Trophoblast cell (in vitro differentiated cells and primary cell): ENCODE data around the gene DNAJC28.

ENCODE experiments used
- DNase-seq, 2 donors: peaks; one replicate each; pipeline ENCODE4 v3.0.0-alpha.2; 2016
- H2AFZ ChIP-seq: 2 replicates; pipeline ENCODE4 v1.6.1; 2013; ENCODE audit warnings: low read length, moderate library complexity, mild to moderate bottlenecking; ENCODE audit not compliant: insufficient read depth, poor library complexity
- H2AK5ac ChIP-seq: 2 replicates; pipeline ENCODE4 v1.6.1; 2013; ENCODE audit warnings: mild to moderate bottlenecking, low read length
- H2BK120ac ChIP-seq: 2 replicates; pipeline ENCODE4 v1.6.1; 2013; ENCODE audit warnings: low read length, mild to moderate bottlenecking, moderate library complexity; ENCODE audit not compliant: insufficient read depth, poor library complexity
- H2BK12ac ChIP-seq: 2 replicates; pipeline ENCODE4 v1.6.1; 2013; ENCODE audit warnings: mild to moderate bottlenecking, low read length, moderate library complexity
- H2BK5ac ChIP-seq: 2 replicates; pipeline ENCODE4 v1.6.1; 2013; ENCODE audit warnings: low read length, low read depth, moderate library complexity, mild to moderate bottlenecking; ENCODE audit not compliant: poor library complexity
- H3K14ac ChIP-seq: 2 replicates; pipeline ENCODE4 v1.6.1; 2013; ENCODE audit warnings: mild to moderate bottlenecking, low read length
- H3K18ac ChIP-seq: 2 replicates; pipeline ENCODE4 v1.6.1; 2013; ENCODE audit warnings: mild to moderate bottlenecking, low read length
- H3K23ac ChIP-seq: 2 replicates; pipeline ENCODE4 v1.6.1; 2013; ENCODE audit warnings: low read length
- H3K27ac ChIP-seq: 2 replicates; pipeline ENCODE4 v1.5.1; 2013; ENCODE audit warnings: low read depth, mild to moderate bottlenecking, inconsistent platforms, low read length, moderate library complexity
- H3K27me3 ChIP-seq: 2 replicates; pipeline ENCODE4 v1.6.1; 2013; ENCODE audit warnings: inconsistent platforms, mild to moderate bottlenecking, low read length, moderate library complexity; ENCODE audit not compliant: insufficient read depth
- H3K36me3 ChIP-seq, 2 experiments: 1 replicate in 1 of 2; 2 replicates in 1 of 2; pipeline ENCODE4 v1.6.1; 2013; ENCODE audit warnings: low read length in 2 of 2, mild to moderate bottlenecking in 2 of 2, moderate library complexity in 1 of 2; ENCODE audit not compliant: insufficient read depth in 2 of 2, control insufficient read depth in 1 of 2
- H3K4ac ChIP-seq: 2 replicates; pipeline ENCODE4 v1.6.1; 2013; ENCODE audit warnings: low read depth, mild to moderate bottlenecking, low read length, moderate library complexity
- H3K4me1 ChIP-seq, 2 experiments: 1 replicate in 1 of 2; 2 replicates in 1 of 2; pipeline ENCODE4 v1.6.1; 2013; ENCODE audit warnings: low read length in 2 of 2, mild to moderate bottlenecking in 2 of 2, moderate library complexity in 1 of 2; ENCODE audit not compliant: insufficient read depth in 2 of 2, control insufficient read depth in 1 of 2
- H3K4me2 ChIP-seq: 2 replicates; pipeline ENCODE4 v1.6.1; 2013; ENCODE audit warnings: inconsistent platforms, mild to moderate bottlenecking, low read length, moderate library complexity
- H3K4me3 ChIP-seq: 2 replicates; pipeline ENCODE4 v1.5.1; 2013; ENCODE audit warnings: mild to moderate bottlenecking, low read depth, low read length, inconsistent platforms
- H3K79me1 ChIP-seq: one replicate; pipeline ENCODE4 v1.6.1; 2013; ENCODE audit warnings: low read length
- H3K79me2 ChIP-seq: 2 replicates; pipeline ENCODE4 v1.6.1; 2013; ENCODE audit warnings: low read length, mild to moderate bottlenecking; ENCODE audit not compliant: control insufficient read depth, insufficient read depth, poor library complexity
- H3K9ac ChIP-seq: 2 replicates; pipeline ENCODE4 v1.6.1; 2013; ENCODE audit warnings: mild to moderate bottlenecking, low read length
- H3K9me3 ChIP-seq: 2 replicates; pipeline ENCODE4 v1.6.1; 2013; ENCODE audit warnings: low read depth, mild to moderate bottlenecking, control low read depth, inconsistent platforms, low read length; ENCODE audit not compliant: insufficient read depth
- H4K12ac ChIP-seq: 2 replicates; pipeline ENCODE4 v1.6.1; 2013; ENCODE audit warnings: low read depth, mild to moderate bottlenecking, low read length, moderate library complexity
- H4K8ac ChIP-seq: 2 replicates; pipeline ENCODE4 v1.6.1; 2013; ENCODE audit warnings: low read depth, mild to moderate bottlenecking, low read length, moderate library complexity
- H4K91ac ChIP-seq: one replicate; pipeline ENCODE4 v1.6.1; 2013; ENCODE audit warnings: low read depth, mild to moderate bottlenecking, low read length, moderate library complexity
- whole genome bisulfite sequencing: extraction: QIAGEN DNeasy Blood & Tissue Kit; methylation state at CpG from one replicate; pipeline ENCODE4 v1.1.7; 2013; ENCODE audit warnings: missing lambda C conversion rate; ENCODE audit not compliant: insufficient read length, insufficient coverage; ENCODE audit errors: extremely low coverage; 5-methylcytosine and 5-hydroxymethylcytosine counted together

Gene DNAJC28

DNA sequence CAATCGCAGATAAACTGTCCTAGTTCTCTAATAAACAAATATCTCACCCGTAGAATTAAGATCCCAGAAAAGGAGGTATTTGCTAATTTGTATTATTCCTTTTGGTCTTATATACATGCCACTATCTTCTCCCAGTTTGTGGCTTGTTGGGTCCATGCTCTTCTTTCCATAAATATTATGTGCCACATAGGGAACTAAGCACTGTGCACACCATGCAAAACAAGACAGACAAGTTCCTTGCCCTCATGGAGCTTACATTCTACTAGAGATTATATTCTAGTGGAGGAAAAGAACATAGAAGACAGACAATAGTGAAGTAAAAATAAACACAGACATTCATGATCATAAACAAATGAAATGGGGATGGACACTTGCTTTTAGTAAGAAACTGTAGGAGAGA lies 45.7 kb upstream of the DNAJC28 start:
- no peak overlapping the region for H2BK120ac ChIP-seq
- no peak overlapping the region for H3K4me2 ChIP-seq
- H3K79me2 ChIP-seq = peaks cover 2% of the 10 kb centered on the region
- no peak overlapping the region for H2AK5ac ChIP-seq
- DNase-seq = no peak
- H3K9ac ChIP-seq = no peak overlapping the region
- H3K4me1 ChIP-seq = peaks cover 0 to 4% of the 10 kb centered on the region in 2 experiments
- no peak overlapping the region for H4K8ac ChIP-seq
- no peak overlapping the region for H4K91ac ChIP-seq
- H3K36me3 ChIP-seq = peaks cover 21 to 24% of the 10 kb centered on the region in 2 experiments
- no peak overlapping the region for H2AFZ ChIP-seq
- peaks cover 2% of the 10 kb centered on the region for H3K79me1 ChIP-seq
- H3K14ac ChIP-seq = no peak overlapping the region
- H4K12ac ChIP-seq = no peak overlapping the region
- H3K27me3 ChIP-seq = no peaks in the 10 kb centered on the region
- no peak overlapping the region for H3K23ac ChIP-seq
- H3K4ac ChIP-seq = no peak overlapping the region
- H3K18ac ChIP-seq = no peak overlapping the region
- no peaks in the 10 kb centered on the region for H3K9me3 ChIP-seq
- no peak overlapping the region for H2BK5ac ChIP-seq
- no peak overlapping the region for H2BK12ac ChIP-seq
- H3K27ac ChIP-seq = no peak overlapping the region
- WGBS = no CpG with 5 or more reads among the region's 2 CpGs
- H3K4me3 ChIP-seq = no peak overlapping the region

DNA sequence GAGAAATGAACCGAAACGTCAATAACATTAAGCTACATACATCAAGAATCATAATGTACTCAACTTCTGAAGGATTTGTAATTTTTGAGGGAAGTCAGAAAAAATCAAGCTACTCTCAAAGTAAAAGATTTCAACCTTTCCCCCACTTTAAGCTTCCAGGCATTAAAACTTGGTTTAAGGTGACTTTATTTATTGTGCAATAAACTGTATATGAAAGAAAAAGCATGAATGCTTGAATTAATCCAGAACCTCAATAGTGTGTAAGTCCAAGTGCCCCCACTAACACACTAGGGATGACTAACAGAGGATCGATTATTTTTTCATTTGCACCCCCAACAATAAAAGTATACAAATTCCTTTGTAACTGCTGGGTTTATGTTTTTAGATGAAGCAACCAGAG lies 39.5 kb upstream of the DNAJC28 start:
- H3K14ac ChIP-seq = no peak overlapping the region

DNA sequence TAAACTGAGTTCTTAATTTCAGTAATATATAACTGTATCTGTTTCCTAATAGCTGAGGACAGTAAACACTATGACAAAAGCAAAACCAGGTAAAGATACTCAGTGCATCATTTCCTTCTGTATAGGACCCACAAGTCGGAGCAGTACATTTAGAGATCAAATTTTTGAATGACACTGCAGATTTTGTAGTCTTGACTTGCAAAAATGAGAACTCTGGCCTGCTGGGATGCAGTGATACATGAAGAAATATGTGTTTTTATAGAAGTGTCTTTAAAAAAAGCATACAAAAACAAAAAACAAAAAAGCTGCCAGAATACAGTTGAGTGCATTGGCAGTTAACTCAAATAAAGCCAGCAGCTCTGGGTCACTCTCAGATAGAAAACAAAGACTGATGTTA lies 31.4 kb upstream of the DNAJC28 start:
- no peak overlapping the region for H3K14ac ChIP-seq
- H3K9me3 ChIP-seq = no peaks in the 10 kb centered on the region
- no peak overlapping the region for H2AFZ ChIP-seq
- H4K8ac ChIP-seq = no peak overlapping the region
- H2AK5ac ChIP-seq = no peak overlapping the region
- no peak for DNase-seq
- no peaks in the 10 kb centered on the region for H3K27me3 ChIP-seq
- no peaks in the 10 kb centered on the region for H3K4me1 ChIP-seq
- H3K27ac ChIP-seq = no peak overlapping the region
- no peak overlapping the region for H2BK5ac ChIP-seq
- no peak overlapping the region for H3K23ac ChIP-seq
- no peaks in the 10 kb centered on the region for H3K79me1 ChIP-seq
- no peak overlapping the region for H3K9ac ChIP-seq
- peaks cover 20 to 27% of the 10 kb centered on the region in 2 experiments for H3K36me3 ChIP-seq
- H4K12ac ChIP-seq = no peak overlapping the region
- H4K91ac ChIP-seq = no peak overlapping the region
- H3K79me2 ChIP-seq = no peaks in the 10 kb centered on the region
- H3K4me3 ChIP-seq = no peak overlapping the region
- H2BK120ac ChIP-seq = no peak overlapping the region
- H3K18ac ChIP-seq = no peak overlapping the region
- WGBS = no CpG with 5 or more reads among the region's 1 CpG
- no peak overlapping the region for H3K4me2 ChIP-seq
- H3K4ac ChIP-seq = no peak overlapping the region
- H2BK12ac ChIP-seq = no peak overlapping the region

More for the DNA sequence above, 39.5 kb upstream of the DNAJC28 start:
- no peak overlapping the region for H3K4me3 ChIP-seq
- H3K23ac ChIP-seq = no peak overlapping the region
- no peak overlapping the region for H2AK5ac ChIP-seq
- no peak overlapping the region for H2AFZ ChIP-seq
- no peak overlapping the region for H3K18ac ChIP-seq
- H3K4ac ChIP-seq = no peak overlapping the region
- H2BK5ac ChIP-seq = no peak overlapping the region
- no peaks in the 10 kb centered on the region for H3K79me1 ChIP-seq
- no peak overlapping the region for H2BK120ac ChIP-seq
- no peak overlapping the region for H4K12ac ChIP-seq
- H3K36me3 ChIP-seq = peaks cover 37 to 41% of the 10 kb centered on the region in 2 experiments
- H4K91ac ChIP-seq = no peak overlapping the region
- no peaks in the 10 kb centered on the region for H3K79me2 ChIP-seq
- H3K9me3 ChIP-seq = no peaks in the 10 kb centered on the region
- no peak overlapping the region for H4K8ac ChIP-seq
- H3K4me2 ChIP-seq = no peak overlapping the region
- H3K27me3 ChIP-seq = no peaks in the 10 kb centered on the region
- DNase-seq = no peak
- H3K4me1 ChIP-seq = no peaks in the 10 kb centered on the region
- no CpG with 5 or more reads among the region's 3 CpGs for WGBS
- no peak overlapping the region for H3K9ac ChIP-seq
- no peak overlapping the region for H2BK12ac ChIP-seq
- H3K27ac ChIP-seq = no peak overlapping the region

DNA sequence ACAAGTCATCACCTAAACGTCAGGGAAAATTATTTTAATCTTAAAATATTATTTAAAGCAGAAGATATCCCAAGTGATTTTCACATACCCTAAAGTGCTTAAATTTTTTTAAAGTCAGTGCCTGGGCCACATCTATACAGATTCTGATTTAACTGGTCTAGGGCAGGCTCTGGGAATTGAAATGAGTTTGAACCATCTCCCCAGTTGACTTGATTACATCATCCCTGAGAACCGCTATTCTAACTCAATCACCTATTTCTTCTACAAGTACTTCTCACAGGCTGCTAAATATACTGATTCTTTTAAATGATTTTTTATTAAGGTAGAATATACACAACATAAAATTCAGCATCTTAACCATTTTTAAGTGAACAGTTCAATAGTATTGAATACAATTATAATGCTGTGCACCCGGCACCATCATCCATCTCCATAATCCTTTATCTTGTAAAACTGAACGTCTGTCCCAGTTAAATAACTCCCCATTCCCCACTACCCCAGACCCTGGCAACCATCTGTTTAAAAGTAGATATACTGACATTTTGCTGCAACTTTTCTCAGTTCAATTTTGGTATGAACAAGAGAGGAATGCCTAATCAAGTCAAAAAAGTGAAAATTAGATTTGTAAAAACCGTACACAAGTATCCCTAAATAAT lies 30.9 kb upstream of the DNAJC28 start:
- Histone ChIP-seq H3K18ac (no peak overlapping the region), H2AK5ac (no peak overlapping the region), H3K4me1 (no peaks in the 10 kb centered on the region), H3K27ac (no peak overlapping the region), H2BK120ac (no peak overlapping the region), H2BK5ac (no peak overlapping the region), H3K9ac (no peak overlapping the region), H4K8ac (no peak overlapping the region), H3K14ac (no peak overlapping the region), H3K9me3 (no peaks in the 10 kb centered on the region), H3K4me2 (no peak overlapping the region), H4K12ac (no peak overlapping the region), H3K4ac (no peak overlapping the region), H2BK12ac (no peak overlapping the region), H3K27me3 (no peaks in the 10 kb centered on the region), H2AFZ (no peak overlapping the region), H3K79me2 (no peaks in the 10 kb centered on the region), H3K23ac (no peak overlapping the region), H3K4me3 (no peak overlapping the region), H4K91ac (no peak overlapping the region), H3K79me1 (no peaks in the 10 kb centered on the region), H3K36me3 (peaks cover 17 to 24% of the 10 kb centered on the region in 2 experiments)
- WGBS = no CpG with 5 or more reads among the region's 5 CpGs
- DNase-seq = no peak
